ENCODE results near the gene CUTC. TPM values are rescaled to one million over a fixed set of nuclear protein-coding genes. Genes with fewer than 3 reads are reported as not detected.

Gene CUTC
- total and polyA plus RNA-seq, 2 donors from 2014 or later, result 16.5 to 19.1 TPM

DNA sequence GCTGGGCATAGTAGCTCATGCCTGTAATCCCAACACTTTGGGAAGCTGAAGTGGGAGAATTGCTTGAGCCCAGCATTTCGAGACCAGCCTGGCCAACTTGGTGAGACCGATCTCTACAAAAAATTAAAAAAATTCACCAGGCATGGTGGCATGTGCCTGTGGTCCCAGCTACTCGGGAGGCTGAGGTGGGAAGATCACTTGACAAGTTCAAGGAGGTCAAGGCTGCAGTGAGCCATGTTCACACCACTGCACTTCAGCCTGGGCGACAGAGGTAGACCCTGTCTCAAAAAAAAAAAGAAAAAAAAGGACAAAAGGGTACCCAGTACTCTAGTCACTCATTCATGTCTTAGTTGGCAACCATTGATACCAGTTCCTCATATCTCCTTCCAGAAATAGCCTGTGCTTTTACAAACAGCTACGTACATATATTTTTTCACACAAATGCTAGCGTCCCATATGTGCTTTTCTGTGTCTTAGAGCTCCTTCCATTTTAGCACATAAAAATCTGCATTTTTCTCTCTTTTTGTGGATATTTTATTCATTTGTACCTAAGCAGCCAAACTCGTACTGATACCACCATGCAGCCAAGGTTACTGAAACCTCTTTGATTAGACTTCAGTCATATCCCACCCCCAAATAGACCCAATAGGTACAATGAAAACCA is 55.9 kb downstream of the CUTC start:
- Histone ChIP-seq H3K27me3 (ENCODE audit: control insufficient read depth, insufficient read depth, low read length) (no peaks in the 10 kb centered on the region), H3K4me3 (ENCODE audit: low read length in 3 of 3) (no peak overlapping the region), H3K27ac (ENCODE audit: low read depth in 2 of 2, low read length in 2 of 2) (peak overlapping the region in 1 of 2 donors; percentile 36), H3K4me1 (ENCODE audit: control insufficient read depth in 2 of 3, insufficient read depth in 2 of 3, low read depth in 1 of 3, low read length in 3 of 3) (peaks cover 0 to 3% (median 0%) of the 10 kb centered on the region in 3 donors), H3K9me3 (ENCODE audit: control insufficient read depth in 2 of 3, insufficient read depth in 1 of 3, low read length in 3 of 3) (no peaks in the 10 kb centered on the region), H3K36me3 (ENCODE audit: control insufficient read depth in 2 of 3, insufficient read depth in 3 of 3, low read length in 3 of 3) (peaks cover 0 to 9% (median 2%) of the 10 kb centered on the region in 3 donors), H3K9ac (ENCODE audit: low read length in 3 of 3) (no peak overlapping the region)
- TF ChIP-seq, protein P1, sequence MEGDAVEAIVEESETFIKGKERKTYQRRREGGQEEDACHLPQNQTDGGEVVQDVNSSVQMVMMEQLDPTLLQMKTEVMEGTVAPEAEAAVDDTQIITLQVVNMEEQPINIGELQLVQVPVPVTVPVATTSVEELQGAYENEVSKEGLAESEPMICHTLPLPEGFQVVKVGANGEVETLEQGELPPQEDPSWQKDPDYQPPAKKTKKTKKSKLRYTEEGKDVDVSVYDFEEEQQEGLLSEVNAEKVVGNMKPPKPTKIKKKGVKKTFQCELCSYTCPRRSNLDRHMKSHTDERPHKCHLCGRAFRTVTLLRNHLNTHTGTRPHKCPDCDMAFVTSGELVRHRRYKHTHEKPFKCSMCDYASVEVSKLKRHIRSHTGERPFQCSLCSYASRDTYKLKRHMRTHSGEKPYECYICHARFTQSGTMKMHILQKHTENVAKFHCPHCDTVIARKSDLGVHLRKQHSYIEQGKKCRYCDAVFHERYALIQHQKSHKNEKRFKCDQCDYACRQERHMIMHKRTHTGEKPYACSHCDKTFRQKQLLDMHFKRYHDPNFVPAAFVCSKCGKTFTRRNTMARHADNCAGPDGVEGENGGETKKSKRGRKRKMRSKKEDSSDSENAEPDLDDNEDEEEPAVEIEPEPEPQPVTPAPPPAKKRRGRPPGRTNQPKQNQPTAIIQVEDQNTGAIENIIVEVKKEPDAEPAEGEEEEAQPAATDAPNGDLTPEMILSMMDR (IDR thresholded peaks at IDR 0.05; ENCODE audit: borderline replicate concordance, extremely low read depth, insufficient read depth), result no peak
- intact Hi-C loops (cut with DNase I), result no loop called here
- DNase-seq (no peak), FAIRE-seq (no peak)

GRCh38 chr10:99788598-99789256 is 56.7 kb downstream of the CUTC start:
- H3K4me1 ChIP-seq (ENCODE audit: control insufficient read depth in 2 of 3, insufficient read depth in 2 of 3, low read depth in 1 of 3, low read length in 3 of 3), result peaks cover 0 to 3% (median 0%) of the 10 kb centered on the region in 3 donors
- FAIRE-seq, result no peak
- H3K27ac ChIP-seq (ENCODE audit: low read depth in 2 of 2, low read length in 2 of 2), result no peak overlapping the region
- no peaks in the 10 kb centered on the region for H3K27me3 ChIP-seq (ENCODE audit: control insufficient read depth, insufficient read depth, low read length)
- no peaks in the 10 kb centered on the region for H3K9me3 ChIP-seq (ENCODE audit: control insufficient read depth in 2 of 3, insufficient read depth in 1 of 3, low read length in 3 of 3)
- peaks cover 0 to 17% (median 4%) of the 10 kb centered on the region in 3 donors for H3K36me3 ChIP-seq (ENCODE audit: control insufficient read depth in 2 of 3, insufficient read depth in 3 of 3, low read length in 3 of 3)
- DNase-seq, result no peak
- no peak overlapping the region for H3K9ac ChIP-seq (ENCODE audit: low read length in 3 of 3)
- no peak overlapping the region for H3K4me3 ChIP-seq (ENCODE audit: low read length in 3 of 3)
- intact Hi-C loops (cut with DNase I), result no loop called here
- TF ChIP-seq, protein P1 (IDR thresholded peaks at IDR 0.05; ENCODE audit: borderline replicate concordance, extremely low read depth, insufficient read depth), result no peak

DNA sequence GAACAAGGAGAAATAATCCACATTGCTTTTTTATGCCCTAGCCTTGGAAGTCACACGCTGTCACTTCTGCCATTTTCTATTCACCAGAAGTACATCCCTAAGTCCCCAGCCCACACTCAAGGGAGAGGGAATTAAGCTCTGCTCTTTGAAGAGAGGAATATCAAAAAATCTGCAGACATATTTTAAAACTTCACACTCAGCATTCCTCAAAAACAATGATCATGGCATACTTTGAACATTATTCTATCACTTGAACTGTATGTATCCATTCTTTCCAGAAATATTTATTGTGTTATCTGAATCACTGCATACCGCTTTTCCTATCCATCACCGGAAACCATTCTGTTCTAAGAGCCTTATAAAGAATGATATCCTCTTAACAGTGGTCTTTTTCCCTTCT is 59.8 kb downstream of the CUTC start:
- H3K36me3 ChIP-seq (ENCODE audit: control insufficient read depth in 2 of 3, insufficient read depth in 3 of 3, low read length in 3 of 3), result peaks cover 0 to 24% (median 4%) of the 10 kb centered on the region in 3 donors
- H3K4me3 ChIP-seq (ENCODE audit: low read length in 3 of 3), result no peak overlapping the region
- intact Hi-C loops (cut with DNase I), result no loop called here
- no peaks in the 10 kb centered on the region for H3K27me3 ChIP-seq (ENCODE audit: control insufficient read depth, insufficient read depth, low read length)
- FAIRE-seq (no peak), DNase-seq (no peak)
- peaks cover 0 to 3% (median 0%) of the 10 kb centered on the region in 3 donors for H3K4me1 ChIP-seq (ENCODE audit: control insufficient read depth in 2 of 3, insufficient read depth in 2 of 3, low read depth in 1 of 3, low read length in 3 of 3)
- no peak overlapping the region for H3K27ac ChIP-seq (ENCODE audit: low read depth in 2 of 2, low read length in 2 of 2)
- no peaks in the 10 kb centered on the region for H3K9me3 ChIP-seq (ENCODE audit: control insufficient read depth in 2 of 3, insufficient read depth in 1 of 3, low read length in 3 of 3)
- TF ChIP-seq, protein P1 (IDR thresholded peaks at IDR 0.05; ENCODE audit: borderline replicate concordance, extremely low read depth, insufficient read depth), result no peak
- no peak overlapping the region for H3K9ac ChIP-seq (ENCODE audit: low read length in 3 of 3)
